Ishikawa (cell line): Measurements from ENCODE around the gene PRDM16.

Experiments
- CEBPB ChIP-seq: IDR thresholded peaks from 2 replicates; pipeline ENCODE4 v1.6.1; 2012
- CREB1 ChIP-seq: IDR thresholded peaks from 2 replicates; pipeline ENCODE4 v1.6.1; 2012; ENCODE audit warnings: low read depth
- EGR1 ChIP-seq: IDR thresholded peaks from 2 replicates; pipeline ENCODE4 v1.6.1; 2012
- EP300 ChIP-seq: IDR thresholded peaks from 2 replicates; pipeline ENCODE4 v1.6.1; 2012; ENCODE audit warnings: borderline replicate concordance
- FOXM1 ChIP-seq: IDR thresholded peaks from 2 replicates; pipeline ENCODE4 v1.6.1; 2012; ENCODE audit warnings: low read depth, borderline replicate concordance
- MAX ChIP-seq: IDR thresholded peaks from 2 replicates; pipeline ENCODE4 v1.6.1; 2012
- NFIC ChIP-seq: IDR thresholded peaks from 2 replicates; pipeline ENCODE4 v1.6.1; 2012
- REST ChIP-seq: IDR thresholded peaks from 2 replicates; pipeline ENCODE4 v1.6.1; 2012; ENCODE audit warnings: low read depth, mild to moderate bottlenecking
- TAF1 ChIP-seq: IDR thresholded peaks from 2 replicates; pipeline ENCODE4 v1.6.1; 2012; ENCODE audit warnings: low read depth, mild to moderate bottlenecking
- TCF12 ChIP-seq: IDR thresholded peaks from 2 replicates; pipeline ENCODE4 v1.6.1; 2012; ENCODE audit warnings: low read depth
- TEAD4 ChIP-seq: IDR thresholded peaks from 2 replicates; pipeline ENCODE4 v1.6.1; 2012
- USF1 ChIP-seq: IDR thresholded peaks from 2 replicates; pipeline ENCODE4 v1.6.1; 2012

- no peak for TF ChIP-seq TCF12
- TF ChIP-seq EGR1, result no peak
- no peak for TF ChIP-seq TAF1
- TF ChIP-seq USF1, result no peak
- TF ChIP-seq FOXM1, result no peak
- TF ChIP-seq MAX, result no peak
- TF ChIP-seq EP300, result no peak
- TF ChIP-seq CEBPB, result no peak
- no peak for TF ChIP-seq REST
- no peak for TF ChIP-seq NFIC
- no peak for TF ChIP-seq TEAD4
- TF ChIP-seq CREB1, result no peak
Measured at GRCh38 chr1:3188150-3188971, 119.4 kb downstream of the PRDM16 start.
